ENCODE data around the gene BOK. TPM values are rescaled to one million over a fixed set of nuclear protein-coding genes. Genes with fewer than 3 reads are reported as not detected.
A peak's percentile ranks its signal among the peaks of the same experiment; 100 is the strongest.

The BOK gene
- total RNA-seq, 3 donors from 2014 or later: 0.15 to 0.19 (median 0.16) TPM

DNA sequence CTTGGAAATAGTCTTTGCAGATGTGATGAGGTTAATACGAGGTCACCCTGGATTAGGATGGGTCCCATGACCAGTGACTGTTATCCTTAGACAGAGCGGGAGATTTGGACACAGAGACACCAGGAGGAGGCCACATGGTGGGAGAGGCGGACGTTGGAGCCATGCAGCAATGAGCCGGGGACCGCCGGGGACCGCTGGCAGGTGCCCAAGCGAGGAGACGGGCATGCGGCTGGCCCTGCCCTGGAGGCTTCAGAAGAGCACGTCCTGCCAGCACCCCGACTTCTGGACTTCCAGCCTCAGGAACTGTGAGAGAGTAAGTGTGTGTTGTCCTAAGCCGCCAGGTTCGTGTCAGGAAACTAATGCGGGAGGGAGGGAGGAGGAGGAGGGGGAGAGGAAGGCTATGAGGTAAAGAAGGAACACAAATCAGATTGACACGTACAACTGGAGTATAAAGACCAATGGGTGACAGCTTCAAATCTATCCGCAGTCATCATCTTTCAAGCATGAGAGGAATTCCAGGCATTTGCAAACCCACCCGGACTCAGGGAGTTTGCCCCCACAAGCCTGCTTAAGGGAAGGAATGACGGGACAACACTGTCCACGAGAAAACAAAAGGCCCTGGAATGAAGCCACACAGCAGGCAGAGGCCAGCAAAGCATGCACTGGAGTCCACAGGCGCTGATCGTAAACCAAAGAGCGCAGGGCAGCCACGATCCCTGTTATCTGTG, 11.6 kb upstream of the BOK start:
- no peak for DNase-seq
- Mint-ChIP-seq H3K9me3 (no peaks in the 10 kb centered on the region), H3K27me3 (ENCODE audit: low read depth) (peaks cover 30% of the 10 kb centered on the region), H3K36me3 (ENCODE audit: insufficient read depth) (no peaks in the 10 kb centered on the region), H3K4me1 (ENCODE audit: low read depth) (no peaks in the 10 kb centered on the region), H3K4me3 (no peak overlapping the region)
- no peak for ATAC-seq

- no peak for DNase-seq
- Mint-ChIP-seq H3K9me3 (no peaks in the 10 kb centered on the region), H3K36me3 (ENCODE audit: insufficient read depth) (no peaks in the 10 kb centered on the region), H3K4me3 (no peak overlapping the region), H3K27me3 (ENCODE audit: low read depth) (peaks cover 28% of the 10 kb centered on the region), H3K4me1 (ENCODE audit: low read depth) (no peaks in the 10 kb centered on the region)
- ATAC-seq: no peak
These were observed 10.6 kb upstream of the BOK start for GRCh38 chr2:241547781-241548450.

GRCh38 chr2:241548451-241548835, 10.1 kb upstream of the BOK start:
- Mint-ChIP-seq H3K4me1 (ENCODE audit: low read depth) (no peaks in the 10 kb centered on the region), H3K36me3 (ENCODE audit: insufficient read depth) (no peaks in the 10 kb centered on the region), H3K27me3 (ENCODE audit: low read depth) (peaks cover 27% of the 10 kb centered on the region), H3K9me3 (no peaks in the 10 kb centered on the region), H3K4me3 (no peak overlapping the region)
- ATAC-seq (no peak), DNase-seq (no peak)

DNA sequence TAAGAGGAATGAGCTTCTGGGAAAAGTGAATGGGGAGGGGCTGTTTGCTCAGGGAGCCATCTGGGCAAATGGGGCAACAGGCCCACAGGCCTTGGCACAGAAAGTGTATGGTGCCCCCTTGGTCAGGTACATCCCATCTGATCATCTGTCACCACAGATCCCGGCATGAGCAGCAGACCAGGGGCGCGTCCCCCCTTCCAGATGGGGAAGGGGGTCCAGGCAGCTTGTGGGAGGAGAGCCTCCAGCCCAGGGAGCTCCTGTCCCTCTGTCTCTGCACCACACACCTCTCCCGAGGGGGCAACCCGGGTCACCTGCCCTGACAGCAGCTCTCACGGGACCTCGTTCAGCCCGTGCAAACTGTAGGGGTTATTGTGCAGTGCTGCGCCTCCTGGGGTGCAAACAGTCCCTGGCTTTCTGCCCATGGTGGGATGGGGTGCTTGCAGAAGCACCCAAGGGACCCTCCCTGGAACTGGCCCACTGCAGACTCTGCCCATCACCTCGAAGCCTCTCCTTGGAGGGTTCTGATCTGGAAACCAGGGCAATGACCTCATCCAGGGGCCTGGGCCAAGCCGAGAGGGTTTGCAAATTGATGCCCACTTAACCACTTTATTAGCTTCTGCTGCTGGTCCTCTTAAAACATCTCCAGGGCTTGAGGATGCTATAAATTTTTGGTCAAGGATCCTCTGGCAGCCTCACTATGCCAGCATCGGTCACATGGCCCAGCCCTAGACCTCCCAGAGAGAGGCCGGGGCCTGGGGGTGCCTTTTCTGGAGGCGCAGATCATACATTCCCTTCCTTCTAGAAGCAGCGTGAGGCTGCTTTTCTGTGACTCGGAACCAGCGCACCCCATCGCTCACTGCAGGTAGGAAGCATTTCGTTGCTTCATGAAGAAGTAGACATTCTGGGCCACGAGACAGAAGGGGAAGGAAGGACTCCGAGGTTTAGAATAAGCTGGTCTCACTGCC, 7.6 kb upstream of the BOK start:
- peaks cover 2% of the 10 kb centered on the region for H3K4me1 Mint-ChIP-seq (ENCODE audit: low read depth)

DNA sequence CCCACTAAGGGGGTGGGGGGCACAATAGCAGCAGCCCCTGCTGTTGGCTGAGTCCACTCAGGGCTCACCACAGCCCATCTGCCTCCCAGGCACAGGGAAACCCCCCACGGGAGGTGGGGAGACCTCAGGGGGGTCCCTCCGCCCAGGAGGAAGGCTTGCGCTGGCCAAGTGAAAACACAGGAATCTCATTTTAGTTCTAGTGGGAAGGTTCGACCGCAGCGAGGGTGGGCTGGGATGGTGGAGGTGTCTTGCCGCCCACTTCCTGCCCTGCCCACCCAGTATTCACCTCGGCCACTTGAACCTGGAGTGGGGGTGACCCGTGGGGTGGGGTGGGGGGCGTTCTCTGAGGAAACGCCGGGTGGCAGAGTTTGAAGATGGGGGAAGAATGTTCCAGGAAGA, 6.9 kb upstream of the BOK start:
- H3K9me3 Mint-ChIP-seq: no peaks in the 10 kb centered on the region
- peaks cover under 1% of the 10 kb centered on the region for H3K36me3 Mint-ChIP-seq (ENCODE audit: insufficient read depth)
- H3K4me1 Mint-ChIP-seq (ENCODE audit: low read depth): peaks cover 2% of the 10 kb centered on the region
- H3K4me3 Mint-ChIP-seq: no peak overlapping the region
- H3K27me3 Mint-ChIP-seq (ENCODE audit: low read depth): peaks cover 28% of the 10 kb centered on the region
- no peak for DNase-seq
- ATAC-seq: no peak

More for the DNA sequence above, 7.6 kb upstream of the BOK start:
- H3K4me3 Mint-ChIP-seq: no peak overlapping the region
- H3K36me3 Mint-ChIP-seq (ENCODE audit: insufficient read depth): no peaks in the 10 kb centered on the region
- no peaks in the 10 kb centered on the region for H3K9me3 Mint-ChIP-seq
- peaks cover 27% of the 10 kb centered on the region for H3K27me3 Mint-ChIP-seq (ENCODE audit: low read depth)
- ATAC-seq (no peak), DNase-seq (no peak)

GRCh38 chr2:241551998-241552737, 6.4 kb upstream of the BOK start:
- Mint-ChIP-seq H3K9me3 (peaks cover 4% of the 10 kb centered on the region), H3K4me1 (ENCODE audit: low read depth) (peaks cover 2% of the 10 kb centered on the region), H3K27me3 (ENCODE audit: low read depth) (peaks cover 32% of the 10 kb centered on the region), H3K4me3 (no peak overlapping the region), H3K36me3 (ENCODE audit: insufficient read depth) (peaks cover 1% of the 10 kb centered on the region)
- no peak for ATAC-seq
- DNase-seq: no peak

GRCh38 chr2:241553512-241553830, 5.1 kb upstream of the BOK start:
- Mint-ChIP-seq H3K36me3 (ENCODE audit: insufficient read depth) (peaks cover 6% of the 10 kb centered on the region), H3K4me1 (ENCODE audit: low read depth) (peaks cover 8% of the 10 kb centered on the region), H3K9me3 (peaks cover 12% of the 10 kb centered on the region), H3K4me3 (no peak overlapping the region), H3K27me3 (ENCODE audit: low read depth) (peaks cover 44% of the 10 kb centered on the region)
- DNase-seq: no peak
- no peak for ATAC-seq

- H3K27me3 Mint-ChIP-seq (ENCODE audit: low read depth): peaks cover 44% of the 10 kb centered on the region
- ATAC-seq: no peak
- H3K4me1 Mint-ChIP-seq (ENCODE audit: low read depth): peaks cover 8% of the 10 kb centered on the region
These were observed 4.6 kb upstream of the BOK start for GRCh38 chr2:241553981-241554380.

DNA sequence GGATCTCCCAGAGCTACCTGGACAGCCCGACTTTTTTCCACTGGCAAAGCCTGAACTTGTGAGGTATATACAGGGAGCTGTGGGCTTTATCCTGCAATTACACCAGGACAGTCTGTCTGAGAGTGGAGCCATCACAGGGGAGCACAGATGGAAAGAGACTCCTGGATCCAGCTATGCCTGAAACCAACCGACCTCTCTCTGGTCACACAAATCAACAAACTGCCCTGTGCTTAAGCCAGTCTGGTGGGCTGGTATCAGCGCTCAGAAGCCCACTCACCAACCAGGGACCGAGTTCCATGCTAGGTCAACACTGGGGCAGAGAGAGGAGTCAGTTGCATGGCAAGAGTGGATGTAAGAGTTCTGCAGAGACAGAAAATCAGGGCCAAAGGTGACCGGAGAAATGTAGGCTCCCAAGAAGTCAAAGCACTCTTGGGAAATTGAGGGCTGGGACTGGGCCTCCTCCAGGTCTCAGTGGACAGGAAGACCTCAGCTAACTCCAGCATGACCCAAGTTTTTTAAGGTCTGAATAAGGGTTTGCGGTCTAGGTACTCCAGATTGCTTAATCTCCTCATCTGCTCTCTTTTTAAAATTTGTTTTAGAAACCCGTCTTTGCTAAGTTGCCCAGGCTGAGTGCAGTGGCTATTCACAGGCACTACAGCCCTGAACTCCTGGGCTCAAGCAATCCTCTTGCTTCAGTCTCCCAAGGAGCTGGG, 3.8 kb upstream of the BOK start:
- Mint-ChIP-seq H3K27me3 (ENCODE audit: low read depth) (peaks cover 40% of the 10 kb centered on the region), H3K36me3 (ENCODE audit: insufficient read depth) (peaks cover 6% of the 10 kb centered on the region), H3K9me3 (peaks cover 12% of the 10 kb centered on the region), H3K4me1 (ENCODE audit: low read depth) (peaks cover 9% of the 10 kb centered on the region), H3K4me3 (no peak overlapping the region)
- ATAC-seq (no peak), DNase-seq (no peak)

More at GRCh38 chr2:241553981-241554380, 4.6 kb upstream of the BOK start:
- Mint-ChIP-seq H3K36me3 (ENCODE audit: insufficient read depth) (peaks cover 6% of the 10 kb centered on the region), H3K4me3 (no peak overlapping the region), H3K9me3 (peaks cover 12% of the 10 kb centered on the region)
- DNase-seq: no peak

GRCh38 chr2:241555711-241556110, 2.8 kb upstream of the BOK start:
- Mint-ChIP-seq H3K4me1 (ENCODE audit: low read depth) (peaks cover 12% of the 10 kb centered on the region), H3K27me3 (ENCODE audit: low read depth) (peaks cover 48% of the 10 kb centered on the region), H3K36me3 (ENCODE audit: insufficient read depth) (peaks cover 6% of the 10 kb centered on the region), H3K9me3 (peaks cover 12% of the 10 kb centered on the region), H3K4me3 (no peak overlapping the region)
- ATAC-seq (no peak), DNase-seq (no peak)

- Mint-ChIP-seq H3K36me3 (ENCODE audit: insufficient read depth) (peaks cover 6% of the 10 kb centered on the region), H3K4me3 (no peak overlapping the region), H3K27me3 (ENCODE audit: low read depth) (peaks cover 44% of the 10 kb centered on the region), H3K9me3 (peaks cover 12% of the 10 kb centered on the region), H3K4me1 (ENCODE audit: low read depth) (peaks cover 12% of the 10 kb centered on the region)
- ATAC-seq (no peak), DNase-seq (no peak)
These were observed 1.8 kb upstream of the BOK start for GRCh38 chr2:241556746-241557145.

- ATAC-seq (peak; percentile 42 to 52), DNase-seq (no peak)
- peaks cover 6% of the 10 kb centered on the region for H3K36me3 Mint-ChIP-seq (ENCODE audit: insufficient read depth)
- H3K4me3 Mint-ChIP-seq: peak overlapping the region; percentile 45
- H3K27me3 Mint-ChIP-seq (ENCODE audit: low read depth): peaks cover 36% of the 10 kb centered on the region
- peaks cover 12% of the 10 kb centered on the region for H3K4me1 Mint-ChIP-seq (ENCODE audit: low read depth)
- peaks cover 12% of the 10 kb centered on the region for H3K9me3 Mint-ChIP-seq
These were observed 997 bp downstream of the BOK start for GRCh38 chr2:241559323-241560161.
